ENCODE measurements around the gene RNF31. TPM values are rescaled to one million over a fixed set of nuclear protein-coding genes. Genes with fewer than 3 reads are reported as not detected.
A peak's percentile ranks its signal among the peaks of the same experiment; 100 is the strongest.

Gene RNF31
- total and polyA plus RNA-seq, 2 donors (not counting 1 experiment from before 2014, with no cell fraction given): 69.8 to 103 TPM

- H3K9me3 ChIP-seq (ENCODE audit: control extremely low read depth in 1 of 3, control insufficient read depth in 2 of 3, insufficient read depth in 1 of 3, low read length in 2 of 3): no peaks in the 10 kb centered on the region
- H3K4me1 ChIP-seq (ENCODE audit: control insufficient read depth in 2 of 2, insufficient read depth in 2 of 2, low read length in 2 of 2): peaks cover 14 to 17% of the 10 kb centered on the region in 2 donors
- 95% methylated on average over 4 of the region's 10 CpGs for WGBS (ENCODE audit: insufficient coverage)
- H3K27ac ChIP-seq (ENCODE audit: low read length in 2 of 2): no peak overlapping the region
- intact Hi-C loops (cut with micrococcal nuclease): no loop called here
- H3K9me3 Mint-ChIP-seq (ENCODE audit: insufficient read depth): no peaks in the 10 kb centered on the region
- H3K27me3 Mint-ChIP-seq: no peaks in the 10 kb centered on the region
- H3K4me1 Mint-ChIP-seq: peaks cover 25% of the 10 kb centered on the region
- peak overlapping the region; percentile 96 for H3K4me2 ChIP-seq (replicated peaks; ENCODE audit: low read depth, low read length, poor library complexity, severe bottlenecking)
- H3K27ac Mint-ChIP-seq: peak overlapping the region; percentile 60
- peaks cover 4 to 52% of the 10 kb centered on the region in 2 experiments for H3K36me3 ChIP-seq (replicated peaks in 1 of 2; ENCODE audit: control extremely low read depth in 1 of 2, control insufficient read depth in 1 of 2, extremely low read depth in 1 of 2, insufficient read depth in 2 of 2, low read length in 1 of 2)
- CTCF ChIA-PET: interaction anchor here (1.0 to 3.7 kb wide), 8 partner anchors 13 to 255 kb away, joined by 3 to 21 read pairs (median 4); partner anchors contain the start of genes CHMP4A, CIDEB, IRF9 and TINF2
- no peaks in the 10 kb centered on the region for H3K27me3 ChIP-seq (replicated peaks in 1 of 4; ENCODE audit: control extremely low read depth in 1 of 4, control insufficient read depth in 3 of 4, insufficient read depth in 4 of 4, low read length in 3 of 4)
- H3K4me3 ChIP-seq (ENCODE audit: control extremely low read depth in 1 of 5, extremely low read depth in 1 of 5, insufficient read depth in 1 of 5, low read depth in 2 of 5, low read length in 4 of 5): no peak overlapping the region
- H4K20me1 ChIP-seq (ENCODE audit: control insufficient read depth, insufficient read depth, low read length, poor library complexity, severe bottlenecking): no peaks in the 10 kb centered on the region
- H3K79me2 ChIP-seq (ENCODE audit: control insufficient read depth, insufficient read depth, low read length): peaks cover 44% of the 10 kb centered on the region
- no peak overlapping the region for H2AFZ ChIP-seq (ENCODE audit: insufficient read depth, low read depth, low read length, poor library complexity, severe bottlenecking)
- H3K4me3 Mint-ChIP-seq: peak overlapping the region; percentile 93
- H3K9ac ChIP-seq (ENCODE audit: low read length): no peak overlapping the region
- no peak for TF ChIP-seq EZH2 (IDR thresholded peaks at IDR 0.05; ENCODE audit: borderline replicate concordance, insufficient read depth, low read depth, low read length, poor library complexity, severe bottlenecking)
- no peak for TF ChIP-seq CTCF (IDR thresholded peaks at IDR 0.05)
- ATAC-seq (ENCODE audit: low read depth) (no peak), DNase-seq (no peak)
- POLR2A ChIA-PET: interaction anchor here (1.0 to 2.1 kb wide), 3 partner anchors 8 to 27 kb away, joined by 3 to 6 read pairs (median 4); partner anchors contain the start of genes IRF9 and TM9SF1
These were observed 39.7 kb downstream of the RNF31 start for GRCh38 chr14:24186831-24187538.

DNA sequence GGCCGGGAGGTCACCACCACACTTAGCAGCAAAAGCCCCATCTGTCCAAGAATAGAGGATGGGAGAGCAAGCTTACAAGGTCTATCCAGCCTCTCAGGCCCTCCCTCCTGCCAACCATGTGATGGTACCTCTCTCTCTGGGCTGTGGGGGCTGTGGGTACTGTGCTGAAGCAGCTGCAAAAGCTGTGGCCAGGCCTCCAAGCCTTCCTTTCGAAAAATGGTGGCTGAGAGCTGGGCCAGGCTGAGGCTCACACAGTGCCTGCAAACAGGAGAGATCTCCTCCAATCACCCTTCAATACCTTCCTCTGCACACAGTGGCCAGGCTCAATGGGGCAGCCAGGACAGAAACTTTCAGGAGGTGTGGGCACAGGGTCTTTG, 40.2 kb downstream of the RNF31 start:
- Mint-ChIP-seq H3K4me1 (peaks cover 30% of the 10 kb centered on the region), H3K4me3 (peak overlapping the region; percentile 93), H3K27ac (peak overlapping the region; percentile 87), H3K9me3 (ENCODE audit: insufficient read depth) (no peaks in the 10 kb centered on the region), H3K27me3 (no peaks in the 10 kb centered on the region)
- peaks cover 3 to 47% of the 10 kb centered on the region in 2 experiments for H3K36me3 ChIP-seq (replicated peaks in 1 of 2; ENCODE audit: control extremely low read depth in 1 of 2, control insufficient read depth in 1 of 2, extremely low read depth in 1 of 2, insufficient read depth in 2 of 2, low read length in 1 of 2)
- H2AFZ ChIP-seq (ENCODE audit: insufficient read depth, low read depth, low read length, poor library complexity, severe bottlenecking): no peak overlapping the region
- peak overlapping the region; percentile 96 for H3K4me2 ChIP-seq (replicated peaks; ENCODE audit: low read depth, low read length, poor library complexity, severe bottlenecking)
- peak overlapping the region in 1 of 2 donors; percentile 86 for H3K27ac ChIP-seq (ENCODE audit: low read length in 2 of 2)
- no peak for TF ChIP-seq CTCF (IDR thresholded peaks at IDR 0.05)
- no peak for TF ChIP-seq EZH2 (IDR thresholded peaks at IDR 0.05; ENCODE audit: borderline replicate concordance, insufficient read depth, low read depth, low read length, poor library complexity, severe bottlenecking)
- no peaks in the 10 kb centered on the region for H3K9me3 ChIP-seq (ENCODE audit: control extremely low read depth in 1 of 3, control insufficient read depth in 2 of 3, insufficient read depth in 1 of 3, low read length in 2 of 3)
- ATAC-seq (ENCODE audit: low read depth) (no peak), DNase-seq (no peak)
- H3K4me3 ChIP-seq (ENCODE audit: control extremely low read depth in 1 of 5, extremely low read depth in 1 of 5, insufficient read depth in 1 of 5, low read depth in 2 of 5, low read length in 4 of 5): peak overlapping the region in 2 of 5 experiments; percentile 69 to 77
- POLR2A ChIA-PET: interaction anchor here (1.1 to 2.1 kb wide), 3 partner anchors 26 to 55 kb away, joined by 4 to 6 read pairs (median 6); partner anchors contain the start of genes IRF9 and TINF2
- H3K9ac ChIP-seq (ENCODE audit: low read length): peak overlapping the region; percentile 70
- CTCF ChIA-PET: interaction anchor here (1.0 to 3.7 kb wide), 7 partner anchors 26 to 254 kb away, joined by 3 to 21 read pairs (median 4); partner anchors contain the start of genes CHMP4A, CIDEB, IRF9 and TINF2
- no peaks in the 10 kb centered on the region for H3K27me3 ChIP-seq (replicated peaks in 1 of 4; ENCODE audit: control extremely low read depth in 1 of 4, control insufficient read depth in 3 of 4, insufficient read depth in 4 of 4, low read length in 3 of 4)
- intact Hi-C loops (cut with micrococcal nuclease): no loop called here
- H3K4me1 ChIP-seq (ENCODE audit: control insufficient read depth in 2 of 2, insufficient read depth in 2 of 2, low read length in 2 of 2): peaks cover 14 to 17% of the 10 kb centered on the region in 2 donors
- no peaks in the 10 kb centered on the region for H4K20me1 ChIP-seq (ENCODE audit: control insufficient read depth, insufficient read depth, low read length, poor library complexity, severe bottlenecking)
- H3K79me2 ChIP-seq (ENCODE audit: control insufficient read depth, insufficient read depth, low read length): peaks cover 49% of the 10 kb centered on the region
- WGBS (ENCODE audit: insufficient coverage): no CpG with 5 or more reads among the region's 2 CpGs
